HEK293 (cell line): ENCODE data around the gene ACVR1.

ENCODE experiments used
- GLI4 ChIP-seq: fragments of 450-650 bp; formaldehyde crosslinking; IDR thresholded peaks from 2 replicates; pipeline ENCODE4 v1.5.1; 2016; ENCODE audit warnings: missing biosample characterization, missing genetic modification characterization
- GLIS2 ChIP-seq: fragments of 450-650 bp; formaldehyde crosslinking; IDR thresholded peaks from 2 replicates; pipeline ENCODE4 v1.5.1; 2016; ENCODE audit warnings: missing biosample characterization, missing genetic modification characterization
- HOXA7 ChIP-seq: sonication (generic); formaldehyde crosslinking; IDR thresholded peaks from 2 replicates; pipeline ENCODE4 v1.8.1; 2022; ENCODE audit warnings: missing genetic modification reagents, borderline replicate concordance
- KLF9 ChIP-seq: fragments of 450-650 bp; formaldehyde crosslinking; IDR thresholded peaks from 2 replicates; pipeline ENCODE4 v1.5.1; 2016; ENCODE audit warnings: missing biosample characterization, missing genetic modification characterization, low read depth
- OSR2 ChIP-seq: fragments of 450-650 bp; formaldehyde crosslinking; IDR thresholded peaks from 2 replicates; pipeline ENCODE4 v1.5.1; 2016; ENCODE audit warnings: missing biosample characterization, missing genetic modification characterization
- RBAK ChIP-seq: fragments of 450-650 bp; formaldehyde crosslinking; IDR thresholded peaks from 2 replicates; pipeline ENCODE4 v1.5.1; 2016; ENCODE audit warnings: missing biosample characterization, missing genetic modification characterization
- SCRT2 ChIP-seq: fragments of 450-650 bp; formaldehyde crosslinking; IDR thresholded peaks from 2 replicates; pipeline ENCODE4 v1.5.1; 2016; ENCODE audit warnings: missing biosample characterization, missing genetic modification characterization
- SP3 ChIP-seq: fragments of 450-650 bp; formaldehyde crosslinking; IDR thresholded peaks from 2 replicates; pipeline ENCODE4 v1.5.1; 2016; ENCODE audit warnings: missing biosample characterization, missing genetic modification characterization
- ZBTB10 ChIP-seq: fragments of 450-650 bp; formaldehyde crosslinking; IDR thresholded peaks from 2 replicates; pipeline ENCODE4 v1.5.1; 2016; ENCODE audit warnings: missing biosample characterization, missing genetic modification characterization
- ZBTB7A ChIP-seq: fragments of 450-650 bp; formaldehyde crosslinking; IDR thresholded peaks from 2 replicates; pipeline ENCODE4 v1.5.1; 2016; ENCODE audit warnings: low read depth, missing biosample characterization, missing genetic modification characterization
- ZFHX2 ChIP-seq: fragments of 450-650 bp; formaldehyde crosslinking; conservative IDR thresholded peaks from 2 replicates; pipeline ENCODE4 v1.5.1; 2016; ENCODE audit warnings: missing biosample characterization, missing genetic modification characterization
- ZFP69B ChIP-seq: fragments of 450-650 bp; formaldehyde crosslinking; IDR thresholded peaks from 2 replicates; pipeline ENCODE4 v1.5.1; 2016; ENCODE audit warnings: missing biosample characterization, missing genetic modification characterization
- ZNF157 ChIP-seq: fragments of 450-650 bp; formaldehyde crosslinking; IDR thresholded peaks from 2 replicates; pipeline ENCODE4 v1.5.1; 2016; ENCODE audit warnings: missing biosample characterization, missing genetic modification characterization
- ZNF16 ChIP-seq: fragments of 450-650 bp; formaldehyde crosslinking; IDR thresholded peaks from 2 replicates; pipeline ENCODE4 v1.5.1; 2016; ENCODE audit warnings: low read depth, missing biosample characterization, missing genetic modification characterization
- ZNF169 ChIP-seq: fragments of 450-650 bp; formaldehyde crosslinking; IDR thresholded peaks from 2 replicates; pipeline ENCODE4 v1.5.1; 2016; ENCODE audit warnings: missing biosample characterization, missing genetic modification characterization
- ZNF19 ChIP-seq: fragments of 450-650 bp; formaldehyde crosslinking; IDR thresholded peaks from 2 replicates; pipeline ENCODE4; 2016; ENCODE audit warnings: missing biosample characterization, missing genetic modification characterization, low read depth
- ZNF2 ChIP-seq: fragments of 450-650 bp; formaldehyde crosslinking; IDR thresholded peaks from 2 replicates; pipeline ENCODE4 v1.5.1; 2016; ENCODE audit warnings: missing biosample characterization, missing genetic modification characterization
- ZNF24 ChIP-seq: fragments of 450-650 bp; formaldehyde crosslinking; IDR thresholded peaks from 2 replicates; pipeline ENCODE4 v1.5.1; 2016; ENCODE audit warnings: missing biosample characterization, missing genetic modification characterization
- ZNF274 ChIP-seq, 2 experiments: fragments of 200-500 bp in 1 of 2; fragments of 450-650 bp in 1 of 2; sonication (Bioruptor generic) in 1 of 2; formaldehyde crosslinking in 1 of 2; IDR thresholded peaks; 2 replicates each; pipeline versions ENCODE4 v1.5.1 to v1.6.1; 2014 to 2016; ENCODE audit warnings: borderline replicate concordance in 1 of 2, inconsistent platforms in 1 of 2, low read length in 1 of 2, missing biosample characterization in 1 of 2, missing genetic modification characterization in 1 of 2
- ZNF302 ChIP-seq: fragments of 450-650 bp; formaldehyde crosslinking; IDR thresholded peaks from 2 replicates; pipeline ENCODE4 v1.5.1; 2016; ENCODE audit warnings: missing biosample characterization, missing genetic modification characterization, low read depth
- ZNF433 ChIP-seq: fragments of 450-650 bp; formaldehyde crosslinking; IDR thresholded peaks from 2 replicates; pipeline ENCODE4 v1.5.1; 2016; ENCODE audit warnings: missing biosample characterization, missing genetic modification characterization, low read depth
- ZNF548 ChIP-seq: fragments of 450-650 bp; formaldehyde crosslinking; IDR thresholded peaks from 2 replicates; pipeline ENCODE4 v1.5.1; 2016; ENCODE audit warnings: missing biosample characterization, missing genetic modification characterization
- ZNF600 ChIP-seq: fragments of 450-650 bp; formaldehyde crosslinking; IDR thresholded peaks from 2 replicates; pipeline ENCODE4 v1.5.1; 2016; ENCODE audit warnings: missing biosample characterization, missing genetic modification characterization
- ZNF610 ChIP-seq: fragments of 450-650 bp; formaldehyde crosslinking; IDR thresholded peaks from 2 replicates; pipeline ENCODE4 v1.5.1; 2016; ENCODE audit warnings: missing biosample characterization, missing genetic modification characterization, borderline replicate concordance
- ZNF624 ChIP-seq: fragments of 450-650 bp; formaldehyde crosslinking; IDR thresholded peaks from 2 replicates; pipeline ENCODE4 v1.5.1; 2017; ENCODE audit warnings: missing biosample characterization, missing genetic modification characterization
- ZNF626 ChIP-seq: fragments of 450-650 bp; sonication (Bioruptor Pico); formaldehyde crosslinking; IDR thresholded peaks from 2 replicates; pipeline ENCODE4 v1.5.1; 2018; ENCODE audit warnings: missing biosample characterization, missing genetic modification characterization, inconsistent platforms
- ZSCAN16 ChIP-seq: fragments of 450-650 bp; formaldehyde crosslinking; IDR thresholded peaks from 2 replicates; pipeline ENCODE4 v1.5.1; 2016; ENCODE audit warnings: missing biosample characterization, missing genetic modification characterization
- ZSCAN23 ChIP-seq: fragments of 450-650 bp; formaldehyde crosslinking; IDR thresholded peaks from 2 replicates; pipeline ENCODE4 v1.5.1; 2016; ENCODE audit warnings: missing biosample characterization, missing genetic modification characterization
- ZSCAN30 ChIP-seq: fragments of 450-650 bp; IDR thresholded peaks from 2 replicates; pipeline ENCODE4 v1.5.1; 2018; ENCODE audit warnings: missing biosample characterization, mild to moderate bottlenecking, missing genetic modification characterization, moderate library complexity
- TF ChIP-seq, protein P1 (sequence below): fragments of 450-650 bp; formaldehyde crosslinking; conservative IDR thresholded peaks from 2 replicates; pipeline ENCODE4 v1.5.1; 2016; ENCODE audit warnings: low read depth, missing biosample characterization, missing genetic modification characterization
- TF ChIP-seq, protein P2 (sequence below): fragments of 450-650 bp; formaldehyde crosslinking; IDR thresholded peaks from 2 replicates; pipeline ENCODE4 v1.5.1; 2017; ENCODE audit warnings: missing biosample characterization, missing genetic modification characterization

Gene ACVR1

GRCh38 chr2:157839162-157839801 is 36.8 kb downstream of the ACVR1 start (continued):
- no peak for TF ChIP-seq ZBTB10 (tag by site-specific recombination)
- no peak for TF ChIP-seq GLI4 (tag by site-specific recombination)
- no peak for TF ChIP-seq ZNF157 (tag by site-specific recombination)
- no peak for TF ChIP-seq ZNF600 (tag by site-specific recombination)
- TF ChIP-seq, protein P1, sequence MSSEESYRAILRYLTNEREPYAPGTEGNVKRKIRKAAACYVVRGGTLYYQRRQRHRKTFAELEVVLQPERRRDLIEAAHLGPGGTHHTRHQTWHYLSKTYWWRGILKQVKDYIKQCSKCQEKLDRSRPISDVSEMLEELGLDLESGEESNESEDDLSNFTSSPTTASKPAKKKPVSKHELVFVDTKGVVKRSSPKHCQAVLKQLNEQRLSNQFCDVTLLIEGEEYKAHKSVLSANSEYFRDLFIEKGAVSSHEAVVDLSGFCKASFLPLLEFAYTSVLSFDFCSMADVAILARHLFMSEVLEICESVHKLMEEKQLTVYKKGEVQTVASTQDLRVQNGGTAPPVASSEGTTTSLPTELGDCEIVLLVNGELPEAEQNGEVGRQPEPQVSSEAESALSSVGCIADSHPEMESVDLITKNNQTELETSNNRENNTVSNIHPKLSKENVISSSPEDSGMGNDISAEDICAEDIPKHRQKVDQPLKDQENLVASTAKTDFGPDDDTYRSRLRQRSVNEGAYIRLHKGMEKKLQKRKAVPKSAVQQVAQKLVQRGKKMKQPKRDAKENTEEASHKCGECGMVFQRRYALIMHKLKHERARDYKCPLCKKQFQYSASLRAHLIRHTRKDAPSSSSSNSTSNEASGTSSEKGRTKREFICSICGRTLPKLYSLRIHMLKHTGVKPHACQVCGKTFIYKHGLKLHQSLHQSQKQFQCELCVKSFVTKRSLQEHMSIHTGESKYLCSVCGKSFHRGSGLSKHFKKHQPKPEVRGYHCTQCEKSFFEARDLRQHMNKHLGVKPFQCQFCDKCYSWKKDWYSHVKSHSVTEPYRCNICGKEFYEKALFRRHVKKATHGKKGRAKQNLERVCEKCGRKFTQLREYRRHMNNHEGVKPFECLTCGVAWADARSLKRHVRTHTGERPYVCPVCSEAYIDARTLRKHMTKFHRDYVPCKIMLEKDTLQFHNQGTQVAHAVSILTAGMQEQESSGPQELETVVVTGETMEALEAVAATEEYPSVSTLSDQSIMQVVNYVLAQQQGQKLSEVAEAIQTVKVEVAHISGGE = no peak
- TF ChIP-seq ZNF24 = peak; percentile 53; the same call in 1 of the 2 replicates
- TF ChIP-seq ZFP69B (tag by site-specific recombination) = peak; percentile 31; the same call in 1 of the 2 replicates
- no peak for TF ChIP-seq ZBTB7A (tag by site-specific recombination)
- TF ChIP-seq OSR2 (tag by site-specific recombination) = peak; percentile 76
- no peak for TF ChIP-seq ZNF2 (tag by site-specific recombination)
- TF ChIP-seq RBAK = no peak
- no peak for TF ChIP-seq ZNF274 (IDR thresholded peaks at IDR 0.05; ENCODE audit: low read length)
- no peak for TF ChIP-seq ZNF274 (tag by site-specific recombination; IDR thresholded peaks at IDR 0.05; ENCODE audit: borderline replicate concordance)
- TF ChIP-seq HOXA7 (CRISPR knock-in tag) = no peak
- TF ChIP-seq ZNF624 (tag by site-specific recombination) = no peak
- TF ChIP-seq ZNF610 = no peak
- TF ChIP-seq ZSCAN16 = no peak
- TF ChIP-seq ZSCAN30 (tag by site-specific recombination) = peak; percentile 71; the same call in 1 of the 2 replicates
- TF ChIP-seq GLIS2 (tag by site-specific recombination) = no peak
- TF ChIP-seq ZFHX2 = peak; percentile 35; the same call in 1 of the 2 replicates
- no peak for TF ChIP-seq ZSCAN23 (tag by site-specific recombination)
- no peak for TF ChIP-seq SP3 (tag by site-specific recombination)
- TF ChIP-seq ZNF16 (tag by site-specific recombination) = no peak
- 0 out of 2 replicates have a peak, but pooled peaks have one; percentile 13 for TF ChIP-seq SCRT2 (tag by site-specific recombination)
- TF ChIP-seq KLF9 (tag by site-specific recombination) = no peak
- TF ChIP-seq ZNF302 (tag by site-specific recombination) = no peak
- TF ChIP-seq ZNF169 (tag by site-specific recombination) = no peak
- TF ChIP-seq ZNF433 (tag by site-specific recombination) = no peak
- TF ChIP-seq ZNF626 (tag by site-specific recombination) = no peak
- no peak for TF ChIP-seq ZNF548 (tag by site-specific recombination)
- TF ChIP-seq ZNF19 (tag by site-specific recombination) = no peak
- TF ChIP-seq, protein P2, sequence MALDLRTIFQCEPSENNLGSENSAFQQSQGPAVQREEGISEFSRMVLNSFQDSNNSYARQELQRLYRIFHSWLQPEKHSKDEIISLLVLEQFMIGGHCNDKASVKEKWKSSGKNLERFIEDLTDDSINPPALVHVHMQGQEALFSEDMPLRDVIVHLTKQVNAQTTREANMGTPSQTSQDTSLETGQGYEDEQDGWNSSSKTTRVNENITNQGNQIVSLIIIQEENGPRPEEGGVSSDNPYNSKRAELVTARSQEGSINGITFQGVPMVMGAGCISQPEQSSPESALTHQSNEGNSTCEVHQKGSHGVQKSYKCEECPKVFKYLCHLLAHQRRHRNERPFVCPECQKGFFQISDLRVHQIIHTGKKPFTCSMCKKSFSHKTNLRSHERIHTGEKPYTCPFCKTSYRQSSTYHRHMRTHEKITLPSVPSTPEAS (tag by site-specific recombination) = no peak
